22Rv1 (cell line): ENCODE measurements around the gene SVIL.
A peak's percentile ranks its signal among the peaks of the same experiment; 100 is the strongest.

Experiments used
- H3K27ac ChIP-seq: fragments of 450-650 bp; 2 replicates; pipeline ENCODE4 v1.5.1; 2017
- CTCF ChIP-seq: fragments of 450-650 bp; IDR thresholded peaks from 2 replicates; pipeline ENCODE4 v1.5.1; 2017; ENCODE audit warnings: mild to moderate bottlenecking
- ZFX ChIP-seq: fragments of 450-650 bp; IDR thresholded peaks from 2 replicates; pipeline ENCODE4 v1.6.1; 2017; ENCODE audit warnings: antibody characterized with exemption, borderline replicate concordance

Gene SVIL

GRCh38 chr10:29535778-29536453 lies 98.9 kb downstream of the SVIL start:
- no peak overlapping the region for H3K27ac ChIP-seq
- TF ChIP-seq ZFX (no peak), CTCF (peak; percentile 12)

- H3K27ac ChIP-seq: no peak overlapping the region
- TF ChIP-seq CTCF (peak; percentile 72), ZFX (no peak)
These were observed 99.6 kb downstream of the SVIL start for GRCh38 chr10:29535012-29535777.

GRCh38 chr10:29534590-29534989 lies 100.2 kb downstream of the SVIL start:
- H3K27ac ChIP-seq: no peak overlapping the region
- TF ChIP-seq CTCF (no peak), ZFX (no peak)

- H3K27ac ChIP-seq: no peak overlapping the region
- no peak for TF ChIP-seq CTCF
- TF ChIP-seq ZFX: no peak
These were observed 101.0 kb downstream of the SVIL start for GRCh38 chr10:29533696-29534285.

- no peak overlapping the region for H3K27ac ChIP-seq
- TF ChIP-seq ZFX (no peak), CTCF (no peak)
These were observed 101.7 kb downstream of the SVIL start for GRCh38 chr10:29533046-29533445.

GRCh38 chr10:29532256-29532878 lies 102.4 kb downstream of the SVIL start:
- no peak overlapping the region for H3K27ac ChIP-seq
- TF ChIP-seq CTCF (no peak), ZFX (no peak)
